ENCODE measurements around the gene CYP2B6. TPM values are rescaled to one million over a fixed set of nuclear protein-coding genes. Genes with fewer than 3 reads are reported as not detected.

CYP2B6 gene
- total and polyA plus RNA-seq, 10 of the 15 experiments (the other 5 are each of a cell fraction or from before 2014, with no cell fraction given), result 0.23 to 0.86 TPM; not detected in 8

- no peak for TF ChIP-seq IRF5 (IDR thresholded peaks at IDR 0.05; ENCODE audit: borderline replicate concordance)
These were observed 22.3 kb downstream of the CYP2B6 start (continued) for GRCh38 chr19:41013359-41013758.

- Histone ChIP-seq H3K27me3 (replicated peaks in 1 of 2; ENCODE audit: control insufficient read depth in 2 of 2, insufficient read depth in 2 of 2, low read length in 1 of 2) (no peaks in the 10 kb centered on the region; a peak in 1 of 4 replicates), H3K27ac (ENCODE audit: control insufficient read depth, insufficient read depth) (no peak overlapping the region), H3K36me3 (ENCODE audit: control insufficient read depth in 2 of 2, insufficient read depth in 2 of 2, low read length in 1 of 2) (no peaks in the 10 kb centered on the region), H3K4me2 (ENCODE audit: control insufficient read depth, insufficient read depth) (no peak overlapping the region), H2AFZ (ENCODE audit: control insufficient read depth, low read depth, low read length) (no peak overlapping the region), H3K9me3 (replicated peaks; ENCODE audit: control insufficient read depth, insufficient read depth, low read length) (no peaks in the 10 kb centered on the region), H3K4me1 (ENCODE audit: control insufficient read depth, insufficient read depth, low read length) (no peaks in the 10 kb centered on the region), H3K9ac (ENCODE audit: control insufficient read depth, insufficient read depth, low read length) (no peak overlapping the region), H4K20me1 (ENCODE audit: control insufficient read depth, insufficient read depth) (no peaks in the 10 kb centered on the region), H3K79me2 (ENCODE audit: control insufficient read depth, insufficient read depth, low read length) (no peaks in the 10 kb centered on the region), H3K4me3 (no peak overlapping the region)
- no peak for ATAC-seq
- intact Hi-C loops (cut with micrococcal nuclease; ENCODE audit: unreplicated experiment) (no loop called here), in situ Hi-C loops (cut with MboI) (no loop called here)
- 0% methylated on average over 1 of the region's 1 CpG for WGBS (ENCODE audit: insufficient coverage, insufficient replicate concordance, low lambda C conversion rate, missing lambda C conversion rate)
- POLR2A ChIA-PET, result no interaction called here
- CTCF ChIA-PET, result no interaction called here
- RAD21 ChIA-PET (ENCODE audit: unreplicated experiment), result no interaction called here
- no peak for DNase-seq (ENCODE audit: low read depth, low spot score)
- TF ChIP-seq POLR2AphosphoS2 (IDR thresholded peaks at IDR 0.05; ENCODE audit: low read depth, low read length) (no peak), MLLT1 (IDR thresholded peaks at IDR 0.05) (no peak), RFX5 (IDR thresholded peaks at IDR 0.05; ENCODE audit: low read depth, low read length) (no peak), ZNF384 (IDR thresholded peaks at IDR 0.05; ENCODE audit: borderline replicate concordance, low read depth, low read length) (no peak), RELA (IDR thresholded peaks at IDR 0.05; ENCODE audit: borderline replicate concordance, partially characterized antibody) (no peak), BMI1 (IDR thresholded peaks at IDR 0.05; ENCODE audit: borderline replicate concordance) (no peak), ASH2L (IDR thresholded peaks at IDR 0.05; ENCODE audit: borderline replicate concordance, low read depth) (no peak), ZBTB40 (IDR thresholded peaks at IDR 0.05; ENCODE audit: borderline replicate concordance) (no peak), IKZF2 (IDR thresholded peaks at IDR 0.05) (no peak), TCF12 (IDR thresholded peaks at IDR 0.05; ENCODE audit: low read depth, low read length) (no peak), MYC (IDR thresholded peaks at IDR 0.05; ENCODE audit: insufficient read depth, insufficient read length, insufficient replicate concordance, low read length, severe bottlenecking) (no peak), CBFB (IDR thresholded peaks at IDR 0.05; ENCODE audit: low read depth) (no peak), RCOR1 (conservative IDR thresholded peaks at IDR 0.05; ENCODE audit: low read depth, low read length) (no peak)
- no TSS peak for BruUV-seq (replicated peaks)
- SMC1A ChIA-PET (ENCODE audit: uncharacterized antibody, unreplicated experiment), result no interaction called here
- FAIRE-seq, result no peak
These were observed 23.6 kb downstream of the CYP2B6 start for GRCh38 chr19:41014643-41015042.
